ENCODE results near the gene PFDN6.
A peak's percentile ranks its signal among the peaks of the same experiment; 100 is the strongest.
"Not testable (repeated sequence)": the region's sequence is repeated elsewhere in the genome, so short reads cannot be mapped to it uniquely, and the experiment has no call there.

The PFDN6 gene

GRCh38 chr6:33288921-33289783, at the start of gene PFDN6, which contains the start of gene WDR46:
Gene PFDN6 (plus strand): TSS chr6:33289601. CDS start chr6:33289857, 256 bp downstream.
Gene WDR46 (minus strand): TSS chr6:33289239. CDS start chr6:33289170, 69 bp downstream.
- peak; percentile 92 for DNase-seq

GRCh38 chr6:33241968-33242367, 47.4 kb upstream of the PFDN6 start:
- no peak for DNase-seq

- DNase-seq = no peak
Measured at GRCh38 chr6:33243476-33243875, 45.9 kb upstream of the PFDN6 start.

- peak; percentile 74 for DNase-seq
Measured at GRCh38 chr6:33247977-33248642, 41.3 kb upstream of the PFDN6 start.

- no peak for DNase-seq
Measured at GRCh38 chr6:33248643-33248931, 40.8 kb upstream of the PFDN6 start.

GRCh38 chr6:33248932-33249731, 40.3 kb upstream of the PFDN6 start:
- peak; percentile 97 for DNase-seq

- no peak for DNase-seq
Measured at GRCh38 chr6:33249732-33250630, 39.4 kb upstream of the PFDN6 start.

GRCh38 chr6:33250731-33251130, 38.7 kb upstream of the PFDN6 start:
- no peak for DNase-seq

GRCh38 chr6:33251395-33252012, 37.9 kb upstream of the PFDN6 start:
- no peak for DNase-seq

GRCh38 chr6:33252759-33253158, 36.6 kb upstream of the PFDN6 start:
- no peak for DNase-seq

- no peak for DNase-seq
Measured at GRCh38 chr6:33254591-33254990, 34.8 kb upstream of the PFDN6 start.

- no peak for DNase-seq
Measured at GRCh38 chr6:33259032-33259431, 30.4 kb upstream of the PFDN6 start.

GRCh38 chr6:33262490-33262889, 26.9 kb upstream of the PFDN6 start:
- not testable (repeated sequence) for DNase-seq

GRCh38 chr6:33264015-33264414, 25.4 kb upstream of the PFDN6 start:
- no peak for DNase-seq

- peak; percentile 41 for DNase-seq
Measured at GRCh38 chr6:33271117-33271467, 18.3 kb upstream of the PFDN6 start.

GRCh38 chr6:33271468-33272274, 17.7 kb upstream of the PFDN6 start, which contains the start of the genes RPS18 and VPS52:
Gene RPS18 (plus strand): TSS chr6:33272075. CDS start chr6:33272120, 45 bp downstream.
Gene VPS52 (minus strand): TSS chr6:33271876. CDS start chr6:33271675, 201 bp downstream.
- DNase-seq = peak; percentile 96

GRCh38 chr6:33272275-33273128, 16.9 kb upstream of the PFDN6 start:
- no peak for DNase-seq

- DNase-seq = no peak
Measured at GRCh38 chr6:33273129-33273923, 16.1 kb upstream of the PFDN6 start.

All from NCI-H2029 (cell line).